IMR-90 (cell line): ENCODE measurements around the gene TARS3. TPM values are rescaled to one million over a fixed set of nuclear protein-coding genes. Genes with fewer than 3 reads are reported as not detected.

Experiments
- ATAC-seq: fragments of 200-7000 bp; cut with Tn5 transposase; 2 replicates; pipeline ENCODE4 v1.9.1; 2020; ENCODE audit warnings: low read depth, mild to moderate bottlenecking, moderate library complexity
- BruUV-seq: library from RNA; stranded (reverse); fragments of 400-500 nt; replicated peaks from 2 replicates; lab custom pipeline; 2021; lab: Mats Ljungman, UMichigan
- CTCF ChIA-PET: fragments of 300-600 bp; formaldehyde crosslinking; extraction: SDS; loops from one replicate; lab custom pipeline; 2021; ENCODE audit warnings: antibody characterized with exemption; lab: Yijun Ruan, JAX
- POLR2A ChIA-PET: fragments of 300-600 bp; sonication (Branson Sonifier 250); formaldehyde crosslinking; loops from one replicate; lab custom pipeline; 2022; ENCODE audit warnings: antibody characterized with exemption; ENCODE audit not compliant: unreplicated experiment; lab: Charles Lee
- DNase-seq: peaks from one replicate; pipeline ENCODE4 v3.0.0; 2013
- H2AFZ ChIP-seq: replicated peaks from 2 replicates; pipeline ENCODE3; 2013; ENCODE audit warnings: low read length, mild to moderate bottlenecking; ENCODE audit not compliant: poor library complexity
- H2AK5ac ChIP-seq: 2 replicates; pipeline ENCODE4 v1.6.1; 2013; ENCODE audit warnings: low read depth, low read length, inconsistent platforms
- H2AK9ac ChIP-seq: replicated peaks from 2 replicates; pipeline ENCODE3; 2013; ENCODE audit warnings: mild to moderate bottlenecking, low read depth, low read length, moderate library complexity; ENCODE audit not compliant: poor library complexity
- H2BK120ac ChIP-seq: 2 replicates; pipeline ENCODE4 v1.6.1; 2013; ENCODE audit warnings: low read depth, low read length, inconsistent platforms
- H2BK15ac ChIP-seq: 3 replicates; pipeline ENCODE4 v1.6.1; 2013; ENCODE audit warnings: low read depth, low read length, inconsistent platforms
- H2BK20ac ChIP-seq: 2 replicates; pipeline ENCODE4 v1.6.1; 2013; ENCODE audit warnings: low read depth, mild to moderate bottlenecking, inconsistent platforms, low read length, moderate library complexity
- H2BK5ac ChIP-seq: 2 replicates; pipeline ENCODE4 v1.6.1; 2013; ENCODE audit warnings: mild to moderate bottlenecking, low read depth, low read length, inconsistent platforms; ENCODE audit not compliant: poor library complexity, severe bottlenecking
- H3K14ac ChIP-seq: replicated peaks from 2 replicates; pipeline ENCODE4 v1.6.1; 2013; ENCODE audit warnings: low read depth, low read length, inconsistent platforms
- H3K18ac ChIP-seq: 2 replicates; pipeline ENCODE4 v1.6.1; 2013; ENCODE audit warnings: low read depth, low read length, control low read depth
- H3K23ac ChIP-seq: 2 replicates; pipeline ENCODE4 v1.6.1; 2013; ENCODE audit warnings: low read depth, low read length, inconsistent platforms
- H3K27ac ChIP-seq: 2 replicates; pipeline ENCODE4 v1.5.1; 2013; ENCODE audit warnings: mild to moderate bottlenecking, control low read depth, low read length; ENCODE audit not compliant: insufficient read depth
- H3K27me3 ChIP-seq: 2 replicates; pipeline ENCODE4 v1.6.1; 2013; ENCODE audit warnings: low read length; ENCODE audit not compliant: control insufficient read depth, insufficient read depth
- H3K36me3 ChIP-seq: 2 replicates; pipeline ENCODE4 v1.6.1; 2013; ENCODE audit warnings: low read length, mixed read lengths; ENCODE audit not compliant: control insufficient read depth, insufficient read depth
- H3K4ac ChIP-seq: 2 replicates; pipeline ENCODE4 v1.6.1; 2013; ENCODE audit warnings: low read depth, low read length, inconsistent platforms
- H3K4me1 ChIP-seq: 2 replicates; pipeline ENCODE4 v1.6.1; 2013; ENCODE audit warnings: low read length, mixed read lengths; ENCODE audit not compliant: control insufficient read depth, insufficient read depth
- H3K4me2 ChIP-seq: 2 replicates; pipeline ENCODE4 v1.6.1; 2013; ENCODE audit warnings: low read depth, mild to moderate bottlenecking, control low read depth, low read length, moderate library complexity
- H3K4me3 ChIP-seq: 2 replicates; pipeline ENCODE4 v1.5.1; 2013; ENCODE audit warnings: low read depth, mild to moderate bottlenecking, control low read depth, low read length, moderate library complexity; ENCODE audit not compliant: insufficient read depth
- H3K56ac ChIP-seq: 2 replicates; pipeline ENCODE4 v1.6.1; 2013; ENCODE audit warnings: low read length, inconsistent platforms; ENCODE audit not compliant: insufficient read depth; ENCODE audit errors: extremely low read depth
- H3K79me1 ChIP-seq, 2 experiments: 2 replicates each; pipeline ENCODE4 v1.6.1; 2013; ENCODE audit warnings: low read length in 2 of 2, inconsistent platforms in 1 of 2, low read depth in 1 of 2
- H3K9ac ChIP-seq: 2 replicates; pipeline ENCODE4 v1.6.1; 2013; ENCODE audit warnings: low read depth, low read length, control low read depth
- H3K9me1 ChIP-seq: 2 replicates; pipeline ENCODE4 v1.6.1; 2013; ENCODE audit warnings: low read length, inconsistent platforms; ENCODE audit not compliant: insufficient read depth
- H3K9me3 ChIP-seq: 2 replicates; pipeline ENCODE4 v1.6.1; 2013; ENCODE audit warnings: low read length; ENCODE audit not compliant: control insufficient read depth, insufficient read depth
- H4K20me1 ChIP-seq: 2 replicates; pipeline ENCODE4 v1.6.1; 2013; ENCODE audit warnings: low read length, inconsistent platforms; ENCODE audit not compliant: insufficient read depth
- H4K5ac ChIP-seq: 2 replicates; pipeline ENCODE4 v1.6.1; 2013; ENCODE audit warnings: mild to moderate bottlenecking, low read depth, low read length, control low read depth
- H4K8ac ChIP-seq, 2 experiments: 2 replicates each; pipeline ENCODE4 v1.6.1; 2013; ENCODE audit warnings: low read depth in 2 of 2, low read length in 2 of 2, control low read depth in 1 of 2, inconsistent platforms in 1 of 2
- H4K91ac ChIP-seq: 2 replicates; pipeline ENCODE4 v1.6.1; 2013; ENCODE audit warnings: low read depth, low read length, inconsistent platforms; ENCODE audit not compliant: insufficient read depth
- CEBPB ChIP-seq: IDR thresholded peaks from 2 replicates; pipeline ENCODE4 v1.6.1; 2012; ENCODE audit warnings: low read depth, low read length, improper control_type of control experiment
- FOS ChIP-seq: fragments of 150-350 bp; IDR thresholded peaks from 2 replicates; pipeline ENCODE4 v1.6.1; 2016; ENCODE audit warnings: low read depth, low read length
- MAZ ChIP-seq: IDR thresholded peaks from 2 replicates; pipeline ENCODE4 v1.6.1; 2012; ENCODE audit warnings: low read depth, mild to moderate bottlenecking, low read length, improper control_type of control experiment, moderate library complexity, borderline replicate concordance
- MXI1 ChIP-seq: IDR thresholded peaks from 2 replicates; pipeline ENCODE4 v1.6.1; 2012; ENCODE audit warnings: low read depth, mild to moderate bottlenecking, low read length, moderate library complexity, borderline replicate concordance
- NFE2L2 ChIP-seq: fragments of 150-350 bp; IDR thresholded peaks from 2 replicates; pipeline ENCODE4 v1.6.1; 2016; ENCODE audit warnings: low read depth, mild to moderate bottlenecking, low read length
- RAD21 ChIP-seq: IDR thresholded peaks from 2 replicates; pipeline ENCODE4 v1.6.1; 2012; ENCODE audit warnings: low read length, improper control_type of control experiment
- SMC3 ChIP-seq: fragments of 150-350 bp; IDR thresholded peaks from 2 replicates; pipeline ENCODE4 v1.6.1; 2016; ENCODE audit warnings: low read depth, mild to moderate bottlenecking, antibody characterized with exemption, low read length, moderate library complexity
- WGBS, 2 experiments: methylation state at CpG; one replicate each; pipeline versions ENCODE4 v1.1.5 to v1.1.7; 2013; ENCODE audit warnings: missing lambda C conversion rate in 2 of 2; ENCODE audit not compliant: insufficient read length in 1 of 2; ENCODE audit errors: extremely low coverage in 2 of 2; 5-methylcytosine and 5-hydroxymethylcytosine counted together
- dilution Hi-C: fragments of 300-500 bp; cut with HindIII; formaldehyde crosslinking; loops from one replicate; pipeline ENCODE4 v1.14.3; 2018; ENCODE audit warnings: low sequenced_read_pairs; ENCODE audit not compliant: unreplicated experiment
- in situ Hi-C: fragments of 300-500 bp; cut with MboI; formaldehyde crosslinking; loops from 3 replicates; pipeline ENCODE4 v1.14.3; 2019; ENCODE audit warnings: low sequenced_read_pairs, inconsistent platforms, mixed read lengths
- intact Hi-C: fragments of 100-400 bp; cut with micrococcal nuclease; formaldehyde crosslinking; loops from 2 replicates; pipeline ENCODE4 v1.10.0; 2022
- polyA plus RNA-seq, 3 experiments: library from polyadenylated mRNA; depleted of rRNA; stranded (reverse); fragments of >200 nt; gene quantifications; 2 replicates each; pipeline ENCODE4 v1.2.3, GENCODE V29; 2012; ENCODE audit warnings: low replicate concordance in 1 of 3
- total RNA-seq: library from RNA; depleted of rRNA; stranded (reverse); fragments of >200 nt; gene quantifications from 2 replicates; pipeline ENCODE4 v1.2.3, GENCODE V29; 2012
- TF ChIP-seq, protein P1 (sequence below): conservative IDR thresholded peaks from 2 replicates; pipeline ENCODE4 v1.5.1; 2012; ENCODE audit warnings: mild to moderate bottlenecking, low read depth, low read length, improper control_type of control experiment
- TF ChIP-seq, protein P2 (sequence below): fragments of 150-350 bp; IDR thresholded peaks from 2 replicates; pipeline ENCODE4 v1.6.1; 2016; ENCODE audit warnings: low read depth, mild to moderate bottlenecking, low read length, moderate library complexity, borderline replicate concordance
- TF ChIP-seq, protein P3 (sequence below): fragments of 150-350 bp; IDR thresholded peaks from 2 replicates; pipeline ENCODE4 v1.6.1; 2017; ENCODE audit warnings: mild to moderate bottlenecking, antibody characterized with exemption, low read length, low read depth

The TARS3 gene
- total and polyA plus RNA-seq, 2 of the 4 experiments (the other 2 are of a cell fraction) = 3.4 to 9.3 TPM

DNA sequence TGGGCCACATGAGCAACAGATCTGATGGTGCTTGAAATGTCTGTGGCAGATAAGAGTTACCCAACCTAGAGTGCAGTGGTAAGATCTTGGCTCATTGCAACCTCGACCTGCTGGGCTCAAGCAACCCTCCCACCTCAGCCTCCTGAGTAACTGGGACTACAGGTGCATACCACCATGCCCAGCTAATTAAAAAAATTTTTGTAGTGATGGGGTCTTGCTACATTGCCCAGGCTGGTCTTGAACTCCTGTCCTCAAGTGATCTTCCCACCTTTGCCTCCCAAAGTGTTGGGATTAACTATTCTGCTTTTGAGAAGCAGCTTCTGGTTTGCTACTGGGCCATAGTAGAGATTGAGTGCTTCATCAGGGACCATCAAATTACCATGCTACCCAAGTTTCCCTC, 2.9 kb upstream of the TARS3 start:
- ATAC-seq (no peak), DNase-seq (no peak)
- Histone ChIP-seq H4K8ac (no peak overlapping the region), H3K9ac (no peak overlapping the region), H3K27me3 (no peaks in the 10 kb centered on the region), H3K27ac (no peak overlapping the region), H2AK9ac (no peak overlapping the region), H3K79me1 (peaks cover 10 to 14% of the 10 kb centered on the region in 2 experiments), H3K4me2 (no peak overlapping the region), H2BK20ac (no peak overlapping the region), H4K5ac (no peak overlapping the region), H2AK5ac (no peak overlapping the region), H3K23ac (no peak overlapping the region), H3K4ac (no peak overlapping the region), H2BK15ac (no peak overlapping the region), H3K56ac (no peak overlapping the region), H3K9me3 (no peaks in the 10 kb centered on the region), H2AFZ (no peak overlapping the region), H3K14ac (no peak overlapping the region), H3K4me3 (no peak overlapping the region), H4K91ac (no peak overlapping the region), H3K18ac (no peak overlapping the region), H4K20me1 (no peaks in the 10 kb centered on the region), H3K36me3 (0 out of 2 replicates have a peak, but pooled peaks cover under 1% of the 10 kb centered on the region), H2BK5ac (no peak overlapping the region), H2BK120ac (no peak overlapping the region), H3K9me1 (no peaks in the 10 kb centered on the region), H3K4me1 (no peaks in the 10 kb centered on the region)
- POLR2A ChIA-PET = no interaction called here
- CTCF ChIA-PET = no interaction called here
- in situ Hi-C loops (no loop called here), intact Hi-C loops (no loop called here), dilution Hi-C loops (no loop called here)
- TF ChIP-seq, protein P1, sequence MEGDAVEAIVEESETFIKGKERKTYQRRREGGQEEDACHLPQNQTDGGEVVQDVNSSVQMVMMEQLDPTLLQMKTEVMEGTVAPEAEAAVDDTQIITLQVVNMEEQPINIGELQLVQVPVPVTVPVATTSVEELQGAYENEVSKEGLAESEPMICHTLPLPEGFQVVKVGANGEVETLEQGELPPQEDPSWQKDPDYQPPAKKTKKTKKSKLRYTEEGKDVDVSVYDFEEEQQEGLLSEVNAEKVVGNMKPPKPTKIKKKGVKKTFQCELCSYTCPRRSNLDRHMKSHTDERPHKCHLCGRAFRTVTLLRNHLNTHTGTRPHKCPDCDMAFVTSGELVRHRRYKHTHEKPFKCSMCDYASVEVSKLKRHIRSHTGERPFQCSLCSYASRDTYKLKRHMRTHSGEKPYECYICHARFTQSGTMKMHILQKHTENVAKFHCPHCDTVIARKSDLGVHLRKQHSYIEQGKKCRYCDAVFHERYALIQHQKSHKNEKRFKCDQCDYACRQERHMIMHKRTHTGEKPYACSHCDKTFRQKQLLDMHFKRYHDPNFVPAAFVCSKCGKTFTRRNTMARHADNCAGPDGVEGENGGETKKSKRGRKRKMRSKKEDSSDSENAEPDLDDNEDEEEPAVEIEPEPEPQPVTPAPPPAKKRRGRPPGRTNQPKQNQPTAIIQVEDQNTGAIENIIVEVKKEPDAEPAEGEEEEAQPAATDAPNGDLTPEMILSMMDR = no peak
- no peak for TF ChIP-seq MXI1
- TF ChIP-seq, protein P2, sequence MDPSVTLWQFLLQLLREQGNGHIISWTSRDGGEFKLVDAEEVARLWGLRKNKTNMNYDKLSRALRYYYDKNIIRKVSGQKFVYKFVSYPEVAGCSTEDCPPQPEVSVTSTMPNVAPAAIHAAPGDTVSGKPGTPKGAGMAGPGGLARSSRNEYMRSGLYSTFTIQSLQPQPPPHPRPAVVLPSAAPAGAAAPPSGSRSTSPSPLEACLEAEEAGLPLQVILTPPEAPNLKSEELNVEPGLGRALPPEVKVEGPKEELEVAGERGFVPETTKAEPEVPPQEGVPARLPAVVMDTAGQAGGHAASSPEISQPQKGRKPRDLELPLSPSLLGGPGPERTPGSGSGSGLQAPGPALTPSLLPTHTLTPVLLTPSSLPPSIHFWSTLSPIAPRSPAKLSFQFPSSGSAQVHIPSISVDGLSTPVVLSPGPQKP = no peak
- TF ChIP-seq MAZ = no peak
- no peak for TF ChIP-seq FOS
- TF ChIP-seq CEBPB = no peak
- TF ChIP-seq NFE2L2 = no peak
- TF ChIP-seq, protein P3, sequence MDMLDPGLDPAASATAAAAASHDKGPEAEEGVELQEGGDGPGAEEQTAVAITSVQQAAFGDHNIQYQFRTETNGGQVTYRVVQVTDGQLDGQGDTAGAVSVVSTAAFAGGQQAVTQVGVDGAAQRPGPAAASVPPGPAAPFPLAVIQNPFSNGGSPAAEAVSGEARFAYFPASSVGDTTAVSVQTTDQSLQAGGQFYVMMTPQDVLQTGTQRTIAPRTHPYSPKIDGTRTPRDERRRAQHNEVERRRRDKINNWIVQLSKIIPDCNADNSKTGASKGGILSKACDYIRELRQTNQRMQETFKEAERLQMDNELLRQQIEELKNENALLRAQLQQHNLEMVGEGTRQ = no peak
- TF ChIP-seq RAD21 = no peak
- no peak for TF ChIP-seq SMC3
- WGBS, 2 experiments = no CpG with 5 or more reads among the region's 1 CpG
- BruUV-seq = no TSS peak
